Tibial artery (tissue), 4 donors: ENCODE results near the gene PNN.
"Not testable (repeated sequence)": the region's sequence is repeated elsewhere in the genome, so short reads cannot be mapped to it uniquely, and the experiment has no call there.

Experiments used
- DNase-seq, 2 donors: peaks; one replicate each; pipeline ENCODE4 v3.0.0-alpha.2; 2019
- H3K27ac ChIP-seq, 2 donors: fragments of 200-600 bp; sonication (generic) in 1 of 2; 1 replicate in 1 of 2; 2 replicates in 1 of 2; pipeline ENCODE4 v1.5.1; 2018 to 2019; ENCODE audit warnings: mild to moderate bottlenecking in 1 of 2
- H3K27me3 ChIP-seq, 2 donors: fragments of 200-600 bp; sonication (generic) in 1 of 2; one replicate each; pipeline versions ENCODE4 v1.5.1 to v1.6.0; 2016 to 2019
- H3K36me3 ChIP-seq, 3 donors: fragments of 200-600 bp; sonication (generic) in 2 of 3; one replicate each; pipeline ENCODE4 v1.5.1; 2016 to 2019; ENCODE audit warnings: mild to moderate bottlenecking in 2 of 3
- H3K4me1 ChIP-seq, 4 donors: fragments of 200-600 bp; sonication (generic) in 2 of 4; 1 replicate in 3 of 4; 2 replicates in 1 of 4; pipeline ENCODE4 v1.5.1; 2016 to 2019
- H3K4me3 ChIP-seq, 2 donors: fragments of 200-600 bp; sonication (generic) in 1 of 2; 1 replicate in 1 of 2; 2 replicates in 1 of 2; pipeline ENCODE4 v1.5.1; 2018 to 2019; ENCODE audit warnings: mild to moderate bottlenecking in 2 of 2
- H3K9me3 ChIP-seq, 3 donors: fragments of 200-600 bp; sonication (generic) in 1 of 3; one replicate each; pipeline ENCODE4 v1.5.1; 2016 to 2019
- intact Hi-C: fragments of 100-400 bp; cut with DNase I; formaldehyde crosslinking; loops from one replicate; pipeline ENCODE4 v1.15.0; 2023; ENCODE audit warnings: low total_unique reads
- TF ChIP-seq, protein P1 (sequence below), 2 experiments: fragments of 200-600 bp in 1 of 2; fragments of 450-650 bp in 1 of 2; IDR thresholded peaks; one replicate each; pipeline ENCODE4 v1.5.1; 2017 to 2019; ENCODE audit warnings: antibody characterized with exemption in 2 of 2, mild to moderate bottlenecking in 1 of 2, moderate library complexity in 1 of 2

PNN gene

GRCh38 chr14:39179042-39179441 is 4.0 kb downstream of the PNN start:
- H3K27ac ChIP-seq, result no peak overlapping the region
- H3K4me1 ChIP-seq, result peaks cover 0 to 21% (median 14%) of the 10 kb centered on the region in 4 donors
- TF ChIP-seq, protein P1, sequence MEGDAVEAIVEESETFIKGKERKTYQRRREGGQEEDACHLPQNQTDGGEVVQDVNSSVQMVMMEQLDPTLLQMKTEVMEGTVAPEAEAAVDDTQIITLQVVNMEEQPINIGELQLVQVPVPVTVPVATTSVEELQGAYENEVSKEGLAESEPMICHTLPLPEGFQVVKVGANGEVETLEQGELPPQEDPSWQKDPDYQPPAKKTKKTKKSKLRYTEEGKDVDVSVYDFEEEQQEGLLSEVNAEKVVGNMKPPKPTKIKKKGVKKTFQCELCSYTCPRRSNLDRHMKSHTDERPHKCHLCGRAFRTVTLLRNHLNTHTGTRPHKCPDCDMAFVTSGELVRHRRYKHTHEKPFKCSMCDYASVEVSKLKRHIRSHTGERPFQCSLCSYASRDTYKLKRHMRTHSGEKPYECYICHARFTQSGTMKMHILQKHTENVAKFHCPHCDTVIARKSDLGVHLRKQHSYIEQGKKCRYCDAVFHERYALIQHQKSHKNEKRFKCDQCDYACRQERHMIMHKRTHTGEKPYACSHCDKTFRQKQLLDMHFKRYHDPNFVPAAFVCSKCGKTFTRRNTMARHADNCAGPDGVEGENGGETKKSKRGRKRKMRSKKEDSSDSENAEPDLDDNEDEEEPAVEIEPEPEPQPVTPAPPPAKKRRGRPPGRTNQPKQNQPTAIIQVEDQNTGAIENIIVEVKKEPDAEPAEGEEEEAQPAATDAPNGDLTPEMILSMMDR (IDR thresholded peaks at IDR 0.05), result no peak
- intact Hi-C loops, result no loop called here
- no peaks in the 10 kb centered on the region for H3K9me3 ChIP-seq
- DNase-seq, result no peak
- no peak overlapping the region for H3K4me3 ChIP-seq
- no peaks in the 10 kb centered on the region for H3K27me3 ChIP-seq
- peaks cover 64 to 75% (median 65%) of the 10 kb centered on the region in 3 donors for H3K36me3 ChIP-seq

DNA sequence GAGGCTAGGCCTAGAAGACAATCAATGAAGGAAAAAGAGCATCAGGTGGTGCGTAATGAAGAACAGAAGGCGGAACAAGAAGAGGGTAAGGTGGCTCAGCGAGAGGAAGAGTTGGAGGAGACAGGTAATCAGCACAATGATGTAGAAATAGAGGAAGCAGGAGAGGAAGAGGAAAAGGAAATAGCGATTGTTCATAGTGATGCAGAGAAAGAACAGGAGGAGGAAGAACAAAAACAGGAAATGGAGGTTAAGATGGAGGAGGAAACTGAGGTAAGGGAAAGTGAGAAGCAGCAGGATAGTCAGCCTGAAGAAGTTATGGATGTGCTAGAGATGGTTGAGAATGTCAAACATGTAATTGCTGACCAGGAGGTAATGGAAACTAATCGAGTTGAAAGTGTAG is 5.5 kb downstream of the PNN start:
- H3K36me3 ChIP-seq, result peaks cover 64 to 83% (median 79%) of the 10 kb centered on the region in 3 donors
- TF ChIP-seq, protein P1 (IDR thresholded peaks at IDR 0.05), result no peak

GRCh38 chr14:39181026-39181692 is 6.1 kb downstream of the PNN start:
- TF ChIP-seq, protein P1 (IDR thresholded peaks at IDR 0.05), result no peak
- Histone ChIP-seq H3K27me3 (no peaks in the 10 kb centered on the region), H3K9me3 (no peaks in the 10 kb centered on the region), H3K4me3 (no peak overlapping the region), H3K36me3 (peaks cover 64 to 83% (median 79%) of the 10 kb centered on the region in 3 donors), H3K27ac (no peak overlapping the region), H3K4me1 (peaks cover 0 to 15% (median 12%) of the 10 kb centered on the region in 4 donors)
- intact Hi-C loops, result no loop called here
- no peak for DNase-seq

More for the DNA sequence above, 5.5 kb downstream of the PNN start:
- no peak overlapping the region for H3K4me3 ChIP-seq
- DNase-seq, result no peak
- no peak overlapping the region for H3K27ac ChIP-seq
- H3K27me3 ChIP-seq, result no peaks in the 10 kb centered on the region
- intact Hi-C loops, result no loop called here
- no peaks in the 10 kb centered on the region for H3K9me3 ChIP-seq
- H3K4me1 ChIP-seq, result peaks cover 0 to 21% (median 14%) of the 10 kb centered on the region in 4 donors

DNA sequence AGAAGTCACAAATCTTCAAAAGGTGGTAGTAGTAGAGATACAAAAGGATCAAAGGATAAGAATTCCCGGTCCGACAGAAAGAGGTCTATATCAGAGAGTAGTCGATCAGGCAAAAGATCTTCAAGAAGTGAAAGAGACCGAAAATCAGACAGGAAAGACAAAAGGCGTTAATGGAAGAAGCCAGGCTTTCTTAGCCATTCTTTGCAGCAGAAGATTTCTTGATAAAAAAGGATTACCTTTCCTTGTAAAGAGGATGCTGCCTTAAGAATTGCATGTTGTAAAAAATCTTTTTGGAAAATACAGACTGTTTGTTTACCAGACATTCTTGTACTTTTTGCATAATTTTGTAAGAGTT is 6.6 kb downstream of the PNN start:
- no peak for DNase-seq
- Histone ChIP-seq H3K4me3 (no peak overlapping the region), H3K36me3 (peaks cover 59 to 80% (median 77%) of the 10 kb centered on the region in 3 donors), H3K27ac (no peak overlapping the region), H3K27me3 (no peaks in the 10 kb centered on the region), H3K9me3 (no peaks in the 10 kb centered on the region), H3K4me1 (peaks cover 0 to 10% (median 7%) of the 10 kb centered on the region in 4 donors)
- TF ChIP-seq, protein P1 (IDR thresholded peaks at IDR 0.05), result no peak
- intact Hi-C loops, result no loop called here

DNA sequence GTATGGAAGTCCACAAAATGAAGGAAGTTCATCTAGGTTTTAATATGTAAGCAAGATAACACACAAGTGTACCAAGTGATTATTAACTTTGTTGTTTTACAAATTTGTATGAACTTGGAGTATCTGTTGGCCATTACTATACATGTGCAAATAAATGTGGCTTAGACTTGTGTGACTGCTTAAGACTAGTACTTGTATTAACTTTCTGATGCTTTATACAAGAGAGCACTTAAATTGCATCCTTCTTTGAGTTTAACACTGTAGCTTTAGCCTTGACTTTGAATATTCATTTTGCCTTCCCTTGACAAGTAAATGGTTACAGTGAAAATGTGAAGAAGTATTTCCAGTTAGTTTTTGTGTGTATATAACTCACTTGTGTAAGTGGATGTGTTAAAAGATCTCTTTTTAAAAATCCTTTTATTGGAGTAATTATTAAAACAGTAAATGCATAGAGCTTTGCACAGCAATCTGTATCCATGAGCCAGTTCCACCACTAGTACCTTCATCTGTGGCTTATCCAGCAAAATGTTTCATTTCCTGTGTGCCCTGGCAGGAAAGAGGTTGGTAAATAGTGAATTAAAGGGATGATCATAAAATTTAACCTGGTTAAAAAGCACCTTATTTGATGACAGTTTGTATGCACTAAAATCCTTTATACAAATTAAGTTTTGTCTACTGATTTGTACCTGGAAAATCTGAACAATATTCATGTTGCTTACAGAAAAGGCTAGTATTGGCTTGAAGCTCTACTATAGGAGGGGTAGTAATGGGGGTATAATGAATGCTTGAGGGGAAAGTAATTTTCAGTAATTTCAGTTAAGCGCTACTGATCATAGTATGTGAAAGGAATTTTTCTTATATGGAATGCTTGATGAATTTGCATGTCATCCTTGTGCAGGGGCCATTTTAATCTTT is 8.0 kb downstream of the PNN start:
- no peak overlapping the region for H3K4me3 ChIP-seq
- H3K9me3 ChIP-seq, result no peaks in the 10 kb centered on the region
- intact Hi-C loops, result no loop called here
- TF ChIP-seq, protein P1 (IDR thresholded peaks at IDR 0.05), result no peak
- H3K4me1 ChIP-seq, result no peaks in the 10 kb centered on the region
- no peaks in the 10 kb centered on the region for H3K27me3 ChIP-seq
- no peak overlapping the region for H3K27ac ChIP-seq
- no peak for DNase-seq
- H3K36me3 ChIP-seq, result peaks cover 45 to 66% (median 63%) of the 10 kb centered on the region in 3 donors

GRCh38 chr14:39183685-39184003 is 8.6 kb downstream of the PNN start:
- H3K4me1 ChIP-seq, intact Hi-C loops, H3K4me3 ChIP-seq, H3K27ac ChIP-seq, DNase-seq, H3K9me3 ChIP-seq, H3K27me3 ChIP-seq: not testable (repeated sequence)
- peaks cover 39 to 60% (median 57%) of the 10 kb centered on the region in 3 donors for H3K36me3 ChIP-seq
